Fibroblast of villous mesenchyme (primary cell): ENCODE results near the gene PPP1R9B. TPM values are rescaled to one million over a fixed set of nuclear protein-coding genes. Genes with fewer than 3 reads are reported as not detected.

Source experiments
- DNase-seq: peaks from one replicate; pipeline ENCODE4 v3.0.0-alpha.2; 2010; ENCODE audit warnings: low read depth
- H3K4me3 ChIP-seq: 2 replicates; pipeline ENCODE4 v1.5.1; 2011; ENCODE audit warnings: low read depth, mild to moderate bottlenecking, low read length
- total RNA-seq: library from RNA; depleted of rRNA; stranded (reverse); fragments of >200 nt; gene quantifications from 2 replicates; pipeline ENCODE4 v1.2.3, GENCODE V29; 2012
- TF ChIP-seq, protein P1 (sequence below): IDR thresholded peaks from 2 replicates; pipeline ENCODE4 v1.5.1; 2012; ENCODE audit warnings: low read depth, mild to moderate bottlenecking, low read length; ENCODE audit not compliant: insufficient read depth

The PPP1R9B gene
- total RNA-seq, 1 donor: 47.1 TPM

DNA sequence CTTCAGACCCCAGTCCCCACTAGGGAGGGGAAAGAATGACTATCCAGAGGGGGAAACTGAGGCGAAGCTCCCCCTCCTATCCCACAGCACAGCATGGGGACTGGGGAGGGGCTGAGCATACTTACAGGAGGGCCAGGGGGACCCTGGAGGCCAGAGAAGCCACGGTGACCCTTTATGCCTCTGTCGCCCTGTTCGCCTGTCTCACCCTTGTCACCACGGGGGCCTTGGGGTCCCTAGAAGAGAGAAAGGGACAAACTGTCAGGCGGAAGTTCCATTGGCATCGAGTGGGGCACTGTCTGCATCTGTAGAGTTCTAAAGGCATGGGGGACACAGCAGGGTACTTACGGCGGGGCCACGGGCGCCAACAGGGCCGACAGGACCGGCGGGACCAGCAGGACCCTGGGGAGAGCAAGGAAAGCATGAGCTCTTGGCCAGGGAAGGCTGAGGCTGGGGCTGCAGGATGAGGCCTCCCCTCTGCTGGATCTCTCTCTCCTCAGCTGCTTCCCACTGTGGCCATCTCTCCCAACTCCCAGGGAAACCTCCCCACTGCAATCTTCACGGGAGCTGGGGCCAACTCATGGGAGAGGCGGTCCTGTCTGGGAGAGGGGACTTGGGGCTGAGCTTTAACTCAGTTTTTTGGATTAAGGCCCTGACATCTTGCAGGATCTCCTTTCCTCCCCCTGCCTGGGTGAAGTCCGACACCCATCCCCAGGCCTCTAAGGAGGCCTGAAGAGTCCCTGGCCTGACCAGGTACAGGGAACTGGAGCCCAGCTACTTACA is 37.5 kb upstream of the PPP1R9B start:
- H3K4me3 ChIP-seq: no peak overlapping the region
- TF ChIP-seq, protein P1, sequence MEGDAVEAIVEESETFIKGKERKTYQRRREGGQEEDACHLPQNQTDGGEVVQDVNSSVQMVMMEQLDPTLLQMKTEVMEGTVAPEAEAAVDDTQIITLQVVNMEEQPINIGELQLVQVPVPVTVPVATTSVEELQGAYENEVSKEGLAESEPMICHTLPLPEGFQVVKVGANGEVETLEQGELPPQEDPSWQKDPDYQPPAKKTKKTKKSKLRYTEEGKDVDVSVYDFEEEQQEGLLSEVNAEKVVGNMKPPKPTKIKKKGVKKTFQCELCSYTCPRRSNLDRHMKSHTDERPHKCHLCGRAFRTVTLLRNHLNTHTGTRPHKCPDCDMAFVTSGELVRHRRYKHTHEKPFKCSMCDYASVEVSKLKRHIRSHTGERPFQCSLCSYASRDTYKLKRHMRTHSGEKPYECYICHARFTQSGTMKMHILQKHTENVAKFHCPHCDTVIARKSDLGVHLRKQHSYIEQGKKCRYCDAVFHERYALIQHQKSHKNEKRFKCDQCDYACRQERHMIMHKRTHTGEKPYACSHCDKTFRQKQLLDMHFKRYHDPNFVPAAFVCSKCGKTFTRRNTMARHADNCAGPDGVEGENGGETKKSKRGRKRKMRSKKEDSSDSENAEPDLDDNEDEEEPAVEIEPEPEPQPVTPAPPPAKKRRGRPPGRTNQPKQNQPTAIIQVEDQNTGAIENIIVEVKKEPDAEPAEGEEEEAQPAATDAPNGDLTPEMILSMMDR: no peak
- peak; percentile 67 for DNase-seq

DNA sequence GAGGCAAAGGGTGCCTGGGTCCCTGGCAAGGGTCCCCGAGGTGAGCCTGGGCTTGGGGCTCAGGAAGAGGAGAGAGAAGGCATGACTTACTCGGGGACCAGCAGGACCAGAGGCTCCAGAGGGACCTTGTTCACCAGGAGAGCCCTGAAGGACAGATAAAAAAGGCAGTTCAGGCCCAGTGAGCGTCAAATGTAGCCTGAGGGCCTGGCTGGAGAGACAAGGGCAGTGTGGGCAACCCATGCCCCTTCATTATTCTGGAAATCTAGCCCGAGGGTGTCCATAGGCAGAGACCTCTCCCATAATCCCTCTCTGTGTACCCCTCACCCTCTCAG is 36.9 kb upstream of the PPP1R9B start:
- TF ChIP-seq, protein P1: no peak
- no peak for DNase-seq
- H3K4me3 ChIP-seq: no peak overlapping the region

DNA sequence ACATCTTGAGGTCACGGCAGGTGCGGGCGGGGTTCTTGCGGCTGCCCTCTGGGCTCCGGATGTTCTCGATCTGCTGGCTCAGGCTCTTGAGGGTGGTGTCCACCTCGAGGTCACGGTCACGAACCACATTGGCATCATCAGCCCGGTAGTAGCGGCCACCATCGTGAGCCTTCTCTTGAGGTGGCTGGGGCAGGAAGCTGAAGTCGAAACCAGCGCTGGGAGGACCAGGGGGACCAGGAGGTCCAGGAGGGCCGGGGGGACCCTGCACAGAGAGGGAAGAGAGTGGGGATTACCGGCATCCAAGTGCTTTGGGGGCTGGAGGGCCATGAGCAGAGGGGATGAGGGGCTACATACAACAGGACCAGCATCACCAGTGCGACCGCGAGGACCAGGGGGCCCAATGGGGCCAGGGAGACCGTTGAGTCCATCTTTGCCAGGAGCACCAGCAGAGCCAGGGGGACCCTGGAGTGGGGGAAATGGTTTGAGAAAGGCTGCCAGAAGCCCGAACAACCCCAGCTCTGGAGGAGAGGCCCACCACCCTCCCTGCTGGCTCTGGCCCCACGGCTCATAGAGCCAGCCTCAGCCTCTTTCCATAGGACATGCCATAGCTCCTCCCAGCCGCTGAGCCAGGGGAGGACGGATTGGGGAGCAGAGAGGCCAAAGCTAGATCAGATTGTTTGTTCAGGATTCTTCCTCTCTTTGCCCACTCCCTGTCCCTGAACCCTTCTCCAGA is 36.4 kb upstream of the PPP1R9B start:
- DNase-seq: peak; percentile 78
- TF ChIP-seq, protein P1: no peak
- no peak overlapping the region for H3K4me3 ChIP-seq

DNA sequence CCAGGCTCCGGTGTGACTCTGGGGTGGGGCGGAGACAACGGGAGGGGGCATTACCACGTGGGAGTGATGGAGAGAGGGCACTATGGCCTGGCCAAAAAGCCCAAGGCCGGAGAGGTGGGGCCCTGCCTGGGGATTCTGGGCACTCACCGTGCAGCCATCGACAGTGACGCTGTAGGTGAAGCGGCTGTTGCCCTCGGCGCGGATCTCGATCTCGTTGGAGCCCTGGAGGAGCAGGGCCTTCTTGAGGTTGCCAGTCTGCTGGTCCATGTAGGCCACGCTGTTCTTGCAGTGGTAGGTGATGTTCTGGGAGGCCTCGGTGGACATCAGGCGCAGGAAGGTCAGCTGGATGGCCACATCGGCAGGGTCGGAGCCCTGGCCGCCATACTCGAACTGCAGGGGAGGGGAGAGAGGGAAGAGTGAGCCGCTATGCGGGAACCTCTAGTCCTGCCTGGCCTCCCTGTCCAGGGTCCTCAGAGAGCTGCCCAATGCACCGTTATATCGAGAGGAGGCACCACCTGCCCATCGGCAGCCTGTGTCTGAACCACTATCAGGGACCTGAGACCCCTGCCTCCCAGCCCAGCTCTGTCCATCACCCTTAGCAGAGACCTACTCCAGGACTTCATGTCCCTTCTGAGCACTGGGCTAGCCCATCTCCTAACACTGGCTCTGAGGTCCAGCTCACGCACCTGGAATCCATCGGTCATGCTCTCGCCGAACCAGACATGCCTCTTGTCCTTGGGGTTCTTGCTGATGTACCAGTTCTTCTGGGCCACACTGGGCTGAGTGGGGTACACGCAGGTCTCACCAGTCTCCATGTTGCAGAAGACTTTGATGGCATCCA is 35.4 kb upstream of the PPP1R9B start:
- DNase-seq: peak; percentile 64
- H3K4me3 ChIP-seq: no peak overlapping the region

DNA sequence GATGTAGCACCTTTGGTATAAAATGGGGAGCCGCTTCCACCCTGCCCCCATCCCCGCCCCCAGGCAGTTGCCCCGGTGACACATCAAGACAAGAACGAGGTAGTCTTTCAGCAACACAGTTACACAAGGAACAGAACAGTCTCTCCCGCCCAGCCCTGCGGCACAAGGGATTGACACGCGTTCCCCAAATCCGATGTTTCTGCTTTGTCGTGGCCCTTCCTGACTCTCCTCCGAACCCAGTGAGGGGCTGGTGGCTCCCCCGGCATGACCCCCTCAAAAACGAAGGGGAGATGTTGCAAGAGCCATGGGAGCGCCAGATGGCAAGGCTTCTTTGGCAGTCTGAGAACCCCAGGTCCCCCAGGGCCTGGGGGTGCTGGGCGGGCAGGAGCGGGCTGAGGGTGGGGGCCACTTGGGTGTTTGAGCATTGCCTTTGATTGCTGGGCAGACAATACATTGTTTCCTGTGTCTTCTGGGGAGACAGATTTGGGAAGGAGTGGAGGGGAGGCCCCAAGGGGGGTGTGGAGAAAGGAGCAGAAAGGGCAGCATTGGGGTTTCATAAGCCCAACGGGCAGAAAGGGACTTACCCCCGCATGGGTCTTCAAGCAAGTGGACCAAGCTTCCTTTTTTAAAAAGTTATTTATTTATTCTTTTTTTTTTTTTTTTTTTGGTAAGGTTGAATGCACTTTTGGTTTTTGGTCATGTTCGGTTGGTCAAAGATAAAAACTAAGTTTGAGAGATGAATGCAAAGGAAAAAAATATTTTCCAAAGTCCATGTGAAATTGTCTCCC is 34.3 kb upstream of the PPP1R9B start:
- peak; percentile 78 for DNase-seq
- H3K4me3 ChIP-seq: no peak overlapping the region
- TF ChIP-seq, protein P1: no peak

More for the DNA sequence above, 35.4 kb upstream of the PPP1R9B start:
- TF ChIP-seq, protein P1: no peak

DNA sequence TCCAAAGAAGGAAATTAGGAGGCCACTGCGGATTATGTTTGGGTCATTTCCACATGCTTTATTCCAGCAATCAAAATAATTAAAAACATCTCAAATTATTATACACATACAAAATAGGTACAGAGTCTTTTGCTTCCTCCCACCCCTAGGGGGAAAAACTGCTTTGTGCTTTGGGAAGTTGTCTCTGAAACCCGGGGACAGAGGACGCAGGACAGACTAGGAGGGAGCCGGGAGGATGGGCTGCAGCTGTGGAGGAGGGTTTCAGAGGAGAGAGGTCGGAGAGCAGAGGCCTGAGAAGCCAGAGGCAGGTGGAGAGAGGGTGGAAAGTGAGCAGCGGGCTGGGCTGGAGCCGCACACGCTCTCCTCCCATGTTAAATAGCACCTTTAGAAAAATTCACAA is 33.6 kb upstream of the PPP1R9B start:
- TF ChIP-seq, protein P1: peak; percentile 45
- no peak overlapping the region for H3K4me3 ChIP-seq
- DNase-seq: peak; percentile 66
